H9 (cell line): ENCODE data around the gene MOXD1. TPM values are rescaled to one million over a fixed set of nuclear protein-coding genes. Genes with fewer than 3 reads are reported as not detected.

Experiments
- DNase-seq: peaks from one replicate; pipeline ENCODE4 v3.0.0-alpha.2; 2017
- H2AFZ ChIP-seq: one replicate; pipeline ENCODE4 v1.6.1; 2013; ENCODE audit warnings: mild to moderate bottlenecking, low read length, control low read depth, moderate library complexity
- H2AK5ac ChIP-seq: 2 replicates; pipeline ENCODE4 v1.6.1; 2013; ENCODE audit warnings: low read length, control low read depth, mixed read lengths; ENCODE audit not compliant: insufficient read length
- H2BK120ac ChIP-seq: one replicate; pipeline ENCODE4 v1.6.1; 2013; ENCODE audit warnings: low read depth, mild to moderate bottlenecking, low read length, control low read depth, inconsistent platforms; ENCODE audit not compliant: poor library complexity, severe bottlenecking
- H2BK12ac ChIP-seq: 2 replicates; pipeline ENCODE4 v1.6.1; 2013; ENCODE audit warnings: low read length, control low read depth, mixed read lengths, low read depth; ENCODE audit not compliant: insufficient read length
- H2BK15ac ChIP-seq: 2 replicates; pipeline ENCODE4 v1.6.1; 2013; ENCODE audit warnings: low read depth, low read length, control low read depth
- H2BK20ac ChIP-seq: one replicate; pipeline ENCODE4 v1.6.1; 2013; ENCODE audit warnings: low read depth, mild to moderate bottlenecking, low read length, control low read depth, inconsistent platforms; ENCODE audit not compliant: poor library complexity, severe bottlenecking
- H2BK5ac ChIP-seq: 2 replicates; pipeline ENCODE4 v1.6.1; 2013; ENCODE audit warnings: low read length, control low read depth, mixed read lengths; ENCODE audit not compliant: insufficient read length
- H3K14ac ChIP-seq: 2 replicates; pipeline ENCODE4 v1.6.1; 2013; ENCODE audit warnings: low read length, control low read depth; ENCODE audit not compliant: insufficient read depth
- H3K18ac ChIP-seq: 2 replicates; pipeline ENCODE4 v1.6.1; 2013; ENCODE audit warnings: low read depth, mild to moderate bottlenecking, mixed read lengths, low read length, control low read depth; ENCODE audit not compliant: insufficient read length
- H3K23ac ChIP-seq: 2 replicates; pipeline ENCODE4 v1.6.1; 2013; ENCODE audit warnings: low read length, control low read depth, mixed read lengths, low read depth; ENCODE audit not compliant: insufficient read length
- H3K23me2 ChIP-seq: 2 replicates; pipeline ENCODE4 v1.6.1; 2013; ENCODE audit warnings: low read depth, mild to moderate bottlenecking, mixed read lengths, low read length, control low read depth; ENCODE audit not compliant: insufficient read length, poor library complexity, severe bottlenecking
- H3K27ac ChIP-seq: 2 replicates; pipeline ENCODE4 v1.5.1; 2013; ENCODE audit warnings: low read length, control low read depth, mixed read lengths, low read depth; ENCODE audit not compliant: insufficient read length
- H3K27me3 ChIP-seq: 2 replicates; pipeline ENCODE4 v1.6.1; 2013; ENCODE audit warnings: low read length, control low read depth, inconsistent platforms; ENCODE audit not compliant: insufficient read depth
- H3K4ac ChIP-seq: 2 replicates; pipeline ENCODE4 v1.6.1; 2013; ENCODE audit warnings: low read depth, mild to moderate bottlenecking, control low read depth, inconsistent platforms, low read length, moderate library complexity
- H3K4me1 ChIP-seq: 2 replicates; pipeline ENCODE4 v1.6.1; 2013; ENCODE audit warnings: low read length, control low read depth, inconsistent platforms; ENCODE audit not compliant: insufficient read depth
- H3K4me2 ChIP-seq: 2 replicates; pipeline ENCODE4 v1.6.1; 2013; ENCODE audit warnings: low read length, control low read depth, mixed read lengths; ENCODE audit not compliant: insufficient read length, insufficient read depth
- H3K56ac ChIP-seq: 2 replicates; pipeline ENCODE4 v1.6.1; 2013; ENCODE audit warnings: low read depth, mild to moderate bottlenecking, mixed read lengths, low read length, control low read depth; ENCODE audit not compliant: insufficient read length
- H3K79me1 ChIP-seq: 2 replicates; pipeline ENCODE4 v1.6.1; 2013; ENCODE audit warnings: low read depth, mild to moderate bottlenecking, moderate library complexity, low read length, control low read depth, inconsistent platforms; ENCODE audit not compliant: insufficient read depth, poor library complexity, severe bottlenecking
- H3K79me2 ChIP-seq: 2 replicates; pipeline ENCODE4 v1.6.1; 2013; ENCODE audit warnings: low read length, control low read depth, inconsistent platforms; ENCODE audit not compliant: insufficient read depth
- H3K9ac ChIP-seq: 2 replicates; pipeline ENCODE4 v1.6.1; 2013; ENCODE audit warnings: low read length, control low read depth, mixed read lengths; ENCODE audit not compliant: insufficient read length; ENCODE audit errors: extremely low read depth
- H3K9me3 ChIP-seq: one replicate; pipeline ENCODE4 v1.6.1; 2013; ENCODE audit warnings: low read depth, low read length, inconsistent platforms; ENCODE audit not compliant: control insufficient read depth
- H3T11ph ChIP-seq: one replicate; pipeline ENCODE4 v1.6.1; 2013; ENCODE audit warnings: mild to moderate bottlenecking, low read length, control low read depth, inconsistent platforms
- H4K20me1 ChIP-seq: one replicate; pipeline ENCODE4 v1.6.1; 2013; ENCODE audit not compliant: control insufficient read depth, insufficient read length, insufficient read depth
- H4K5ac ChIP-seq: 2 replicates; pipeline ENCODE4 v1.6.1; 2013; ENCODE audit warnings: low read depth, mild to moderate bottlenecking, mixed read lengths, low read length, control low read depth; ENCODE audit not compliant: insufficient read length
- H4K8ac ChIP-seq: replicated peaks from 2 replicates; pipeline ENCODE4 v1.6.1; 2013; ENCODE audit warnings: low read length, control low read depth, mixed read lengths, low read depth; ENCODE audit not compliant: insufficient read length
- H4K91ac ChIP-seq: 2 replicates; pipeline ENCODE4 v1.6.1; 2013; ENCODE audit warnings: low read depth, mild to moderate bottlenecking, moderate library complexity, mixed read lengths, low read length, control low read depth; ENCODE audit not compliant: insufficient read length
- H3K27ac Mint-ChIP-seq, 3 experiments: 2 replicates in 2 of 3; 3 replicates in 1 of 3; pipeline ENCODE4 v1.8.0; 2020 to 2021; ENCODE audit warnings: mixed read lengths in 3 of 3, mild to moderate bottlenecking in 1 of 3, moderate library complexity in 1 of 3
- H3K27me3 Mint-ChIP-seq: 2 replicates; pipeline ENCODE4 v1.8.0; 2021; ENCODE audit warnings: low read depth, mild to moderate bottlenecking, moderate library complexity, mixed read lengths
- H3K36me3 Mint-ChIP-seq, 3 experiments: 2 replicates in 2 of 3; 3 replicates in 1 of 3; pipeline ENCODE4 v1.8.0; 2020 to 2021; ENCODE audit warnings: low read depth in 3 of 3, mixed read lengths in 3 of 3; ENCODE audit not compliant: insufficient read depth in 1 of 3
- H3K4me1 Mint-ChIP-seq, 2 experiments: 2 replicates each; pipeline ENCODE4 v1.8.0; 2020; ENCODE audit warnings: mixed read lengths in 2 of 2
- H3K4me3 Mint-ChIP-seq, 2 experiments: 2 replicates in 1 of 2; 3 replicates in 1 of 2; pipeline ENCODE4 v1.8.0; 2020 to 2021; ENCODE audit warnings: mild to moderate bottlenecking in 2 of 2, mixed read lengths in 2 of 2, moderate library complexity in 1 of 2
- H3K9me3 Mint-ChIP-seq, 2 experiments: 2 replicates in 1 of 2; 3 replicates in 1 of 2; pipeline ENCODE4 v1.8.0; 2020; ENCODE audit warnings: mild to moderate bottlenecking in 2 of 2, mixed read lengths in 2 of 2, moderate library complexity in 1 of 2
- CTCF ChIP-seq: fragments of 200-600 bp; sonication (generic); conservative IDR thresholded peaks from 3 replicates; pipeline ENCODE4 v1.8.0; 2021; ENCODE audit warnings: antibody characterized with exemption, mild to moderate bottlenecking
- total RNA-seq: library from RNA; stranded (reverse); gene quantifications from 2 replicates; pipeline ENCODE4 v1.2.1, GENCODE V29; 2021

Gene MOXD1
- total RNA-seq, 1 experiment from 2014 or later, result 2.3 TPM

GRCh38 chr6:132265451-132266097 lies 135.7 kb downstream of the MOXD1 start:
- Histone ChIP-seq H4K5ac (no peak overlapping the region), H3K9ac (no peak overlapping the region), H2BK20ac (no peak overlapping the region), H3K27me3 (no peaks in the 10 kb centered on the region), H3K9me3 (no peaks in the 10 kb centered on the region), H4K20me1 (no peaks in the 10 kb centered on the region), H2AK5ac (no peak overlapping the region), H2BK15ac (no peak overlapping the region), H4K91ac (no peak overlapping the region), H2AFZ (no peak overlapping the region), H3K23me2 (no peaks in the 10 kb centered on the region), H3T11ph (no peak overlapping the region), H3K4me2 (no peak overlapping the region), H3K27ac (no peak overlapping the region), H3K4me1 (no peaks in the 10 kb centered on the region), H2BK5ac (no peak overlapping the region), H4K8ac (no peak overlapping the region), H3K79me1 (no peaks in the 10 kb centered on the region), H3K18ac (no peak overlapping the region), H3K4ac (no peak overlapping the region), H2BK120ac (no peak overlapping the region), H3K79me2 (no peaks in the 10 kb centered on the region), H3K23ac (no peak overlapping the region), H2BK12ac (no peak overlapping the region), H3K14ac (no peak overlapping the region), H3K56ac (no peak overlapping the region)
- H3K9me3 Mint-ChIP-seq, result no peaks in the 10 kb centered on the region
- DNase-seq, result no peak
- H3K27ac Mint-ChIP-seq, result no peak overlapping the region
- H3K4me1 Mint-ChIP-seq, result no peaks in the 10 kb centered on the region
- H3K36me3 Mint-ChIP-seq, result no peaks in the 10 kb centered on the region
- peaks cover 8% of the 10 kb centered on the region; the same call in 1 of the 2 replicates for H3K27me3 Mint-ChIP-seq
- TF ChIP-seq CTCF, result no peak
- no peak overlapping the region for H3K4me3 Mint-ChIP-seq
